Brain microvascular endothelial cell (primary cell): ENCODE measurements around the gene PTPRM.

Experiments
- DNase-seq: peaks from one replicate; pipeline ENCODE4 v3.0.0-alpha.2; 2020
- H3K27ac ChIP-seq: fragments of 250-450 bp; sonication (Bioruptor Pico); 2 replicates; pipeline ENCODE4 v1.5.1; 2020; ENCODE audit warnings: mild to moderate bottlenecking, moderate library complexity
- H3K27me3 ChIP-seq: fragments of 250-450 bp; sonication (Bioruptor Pico); replicated peaks from 2 replicates; pipeline ENCODE4 v1.5.1; 2020; ENCODE audit warnings: mild to moderate bottlenecking
- H3K36me3 ChIP-seq: fragments of 250-450 bp; sonication (Bioruptor Pico); replicated peaks from 2 replicates; pipeline ENCODE4 v1.5.1; 2020; ENCODE audit warnings: mild to moderate bottlenecking
- H3K4me3 ChIP-seq: 2 replicates; pipeline ENCODE4 v1.5.1; 2011; ENCODE audit warnings: low read depth, mild to moderate bottlenecking, control low read depth, low read length, moderate library complexity
- CTCF ChIP-seq: IDR thresholded peaks from 2 replicates; pipeline ENCODE4 v1.5.1; 2011; ENCODE audit warnings: low read depth, mild to moderate bottlenecking, moderate library complexity, low read length, control low read depth, inconsistent platforms; ENCODE audit errors: missing control alignments
- in situ Hi-C: cut with HindIII; loops from 2 replicates; pipeline ENCODE4 v1.10.0; 2017; ENCODE audit warnings: low sequenced_read_pairs, low pct_ligation_motif_present

The PTPRM gene

DNA sequence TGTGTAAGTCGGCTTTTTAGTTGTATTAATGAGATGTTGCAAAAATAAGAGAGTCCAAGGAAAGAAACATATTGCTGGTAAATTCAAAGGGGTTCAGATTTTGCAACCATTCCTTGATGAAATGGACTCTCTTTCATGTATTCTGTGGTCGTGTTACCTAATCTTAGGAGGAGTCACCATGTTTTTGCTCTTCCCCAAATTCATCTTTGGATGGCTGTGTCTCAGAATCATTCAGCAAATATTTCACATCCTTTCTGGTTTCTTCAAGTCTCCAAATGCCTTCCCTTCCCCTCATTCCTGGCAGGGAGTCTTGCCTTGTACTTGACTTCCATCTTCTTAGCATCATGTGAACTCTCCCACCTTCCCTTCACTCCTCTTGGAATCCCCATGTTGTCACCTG is 66.1 kb downstream of the PTPRM start:
- Histone ChIP-seq H3K36me3 (no peaks in the 10 kb centered on the region), H3K27ac (no peak overlapping the region), H3K27me3 (no peaks in the 10 kb centered on the region), H3K4me3 (no peak overlapping the region)
- TF ChIP-seq CTCF, result no peak
- in situ Hi-C loops, result no loop called here
- no peak for DNase-seq

DNA sequence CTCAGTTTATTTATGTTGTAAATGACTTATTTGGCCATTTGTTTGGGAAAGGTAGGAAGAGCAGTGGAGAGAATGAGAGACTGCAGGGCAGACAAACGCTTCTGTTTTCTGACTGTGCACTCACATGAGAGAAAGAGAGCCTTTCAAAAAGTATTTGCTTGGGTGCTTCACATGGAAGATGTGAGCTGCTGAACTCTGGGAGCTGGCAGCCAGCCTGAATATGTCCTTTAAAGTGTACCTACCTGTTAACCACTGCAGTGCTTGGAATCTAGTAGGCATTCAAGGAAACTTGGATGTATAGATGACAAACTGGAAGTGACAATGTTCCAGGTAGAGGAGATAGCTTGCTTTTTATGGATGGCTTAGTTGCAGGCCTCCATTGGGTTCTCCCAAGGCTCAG is 68.8 kb downstream of the PTPRM start:
- in situ Hi-C loops, result no loop called here
- Histone ChIP-seq H3K36me3 (no peaks in the 10 kb centered on the region), H3K27me3 (no peaks in the 10 kb centered on the region), H3K4me3 (no peak overlapping the region), H3K27ac (no peak overlapping the region)
- no peak for TF ChIP-seq CTCF
- no peak for DNase-seq

- H3K27ac ChIP-seq, result no peak overlapping the region
- H3K4me3 ChIP-seq, result no peak overlapping the region
- H3K27me3 ChIP-seq, result no peaks in the 10 kb centered on the region
- TF ChIP-seq CTCF, result no peak
- in situ Hi-C loops, result no loop called here
- DNase-seq, result no peak
- no peaks in the 10 kb centered on the region for H3K36me3 ChIP-seq
Measured at GRCh38 chr18:7637269-7637668, 70.2 kb downstream of the PTPRM start.

GRCh38 chr18:7638321-7638720 is 71.2 kb downstream of the PTPRM start:
- no peak for DNase-seq
- Histone ChIP-seq H3K4me3 (no peak overlapping the region), H3K36me3 (no peaks in the 10 kb centered on the region), H3K27me3 (no peaks in the 10 kb centered on the region), H3K27ac (no peak overlapping the region)
- in situ Hi-C loops, result no loop called here
- no peak for TF ChIP-seq CTCF

GRCh38 chr18:7641813-7642212 is 74.7 kb downstream of the PTPRM start:
- Histone ChIP-seq H3K27me3 (no peaks in the 10 kb centered on the region), H3K27ac (no peak overlapping the region), H3K36me3 (no peaks in the 10 kb centered on the region), H3K4me3 (no peak overlapping the region)
- no peak for DNase-seq
- TF ChIP-seq CTCF, result no peak
- in situ Hi-C loops, result no loop called here

GRCh38 chr18:7642331-7642890 is 75.3 kb downstream of the PTPRM start:
- in situ Hi-C loops, result no loop called here
- no peak overlapping the region for H3K4me3 ChIP-seq
- no peak overlapping the region for H3K27ac ChIP-seq
- no peak for DNase-seq
- no peaks in the 10 kb centered on the region for H3K27me3 ChIP-seq
- no peaks in the 10 kb centered on the region for H3K36me3 ChIP-seq
- no peak for TF ChIP-seq CTCF
